ENCODE data around the gene PTGIR. TPM values are rescaled to one million over a fixed set of nuclear protein-coding genes. Genes with fewer than 3 reads are reported as not detected.

The PTGIR gene
- total and polyA plus RNA-seq, 4 donors = 7.8 to 37.0 (median 11.4) TPM

DNA sequence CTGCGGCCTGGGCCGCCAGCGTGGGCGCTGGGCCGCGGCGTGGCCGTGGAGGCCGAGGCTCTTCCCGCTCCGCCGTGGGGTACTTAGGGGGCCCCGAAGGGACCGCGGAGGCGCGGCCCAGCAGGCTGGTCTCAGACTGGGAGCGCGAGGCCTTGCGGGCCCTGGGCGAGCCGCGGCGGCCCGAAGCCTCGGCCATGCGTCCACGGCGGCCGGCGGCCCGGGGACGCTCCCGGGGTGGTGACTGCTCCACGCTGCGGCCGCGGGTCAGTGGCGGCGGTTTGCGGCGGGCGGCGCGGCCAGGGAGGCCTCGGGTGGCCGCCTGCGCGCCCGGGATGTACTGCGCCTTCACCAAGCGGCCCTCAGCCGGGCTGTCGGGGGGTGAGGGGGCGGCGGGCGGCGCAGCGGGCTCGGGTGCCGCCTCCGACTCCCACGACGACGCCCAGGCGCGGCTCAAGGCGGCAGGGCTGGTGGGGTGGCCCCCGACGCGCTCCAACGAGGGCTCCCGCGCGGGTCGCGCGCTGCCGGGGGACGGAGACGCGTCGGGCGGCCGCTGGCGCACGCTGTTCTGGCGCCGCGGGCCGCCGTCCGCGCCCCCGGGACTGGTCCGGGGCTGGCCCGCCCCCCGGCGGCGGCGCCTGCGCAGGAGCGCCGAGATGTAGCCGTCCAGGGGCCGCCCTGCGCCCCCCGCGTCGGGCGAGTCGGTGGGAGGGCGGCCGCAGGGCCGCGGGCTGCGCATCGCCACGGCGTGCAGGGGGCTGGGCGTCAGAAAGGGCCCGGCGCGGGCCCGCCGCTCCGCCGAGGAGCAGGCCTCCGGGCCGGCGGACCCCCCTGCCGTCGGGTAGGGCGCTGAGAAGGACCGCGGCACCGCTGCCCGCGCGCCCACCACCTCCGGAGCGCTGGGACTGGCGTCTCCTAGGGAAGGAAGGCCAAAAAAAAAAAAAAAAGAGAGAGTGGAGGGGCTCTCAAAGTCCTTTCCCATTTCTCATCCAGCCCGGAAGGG lies 24.4 kb upstream of the PTGIR start:
- peaks cover 0 to 25% (median 8%) of the 10 kb centered on the region in 4 donors for H3K36me3 ChIP-seq (ENCODE audit: control insufficient read depth in 4 of 4, insufficient read depth in 4 of 4, low read length in 4 of 4)
- H3K27me3 ChIP-seq (ENCODE audit: control insufficient read depth in 3 of 3, insufficient read depth in 3 of 3, low read length in 2 of 3) = peaks cover 0 to 22% (median 0%) of the 10 kb centered on the region in 3 donors
- TF ChIP-seq CTCF (IDR thresholded peaks at IDR 0.05; ENCODE audit: control extremely low read depth, extremely low read depth) = no peak
- H3K4me3 ChIP-seq = no peak overlapping the region
- H3K9me3 ChIP-seq (ENCODE audit: control insufficient read depth in 4 of 4, insufficient read depth in 3 of 4, low read length in 3 of 4) = peaks cover 0 to 12% (median 1%) of the 10 kb centered on the region in 4 donors
- no peak overlapping the region for H3K27ac ChIP-seq (ENCODE audit: low read depth in 1 of 2, low read length in 1 of 2)
- no peak for DNase-seq
- H3K4me1 ChIP-seq (ENCODE audit: control insufficient read depth in 5 of 5, insufficient read depth in 5 of 5, low read length in 5 of 5) = peaks cover 0 to 10% (median 3%) of the 10 kb centered on the region in 5 donors
- no peak for ATAC-seq (ENCODE audit: insufficient read depth, low FRiP score)
- WGBS, 2 donors = 23 to 30% methylated on average over 68 to 144 of the region's 144 CpGs
- no peak overlapping the region for H3K9ac ChIP-seq (ENCODE audit: insufficient read depth in 1 of 2, low read length in 2 of 2)

DNA sequence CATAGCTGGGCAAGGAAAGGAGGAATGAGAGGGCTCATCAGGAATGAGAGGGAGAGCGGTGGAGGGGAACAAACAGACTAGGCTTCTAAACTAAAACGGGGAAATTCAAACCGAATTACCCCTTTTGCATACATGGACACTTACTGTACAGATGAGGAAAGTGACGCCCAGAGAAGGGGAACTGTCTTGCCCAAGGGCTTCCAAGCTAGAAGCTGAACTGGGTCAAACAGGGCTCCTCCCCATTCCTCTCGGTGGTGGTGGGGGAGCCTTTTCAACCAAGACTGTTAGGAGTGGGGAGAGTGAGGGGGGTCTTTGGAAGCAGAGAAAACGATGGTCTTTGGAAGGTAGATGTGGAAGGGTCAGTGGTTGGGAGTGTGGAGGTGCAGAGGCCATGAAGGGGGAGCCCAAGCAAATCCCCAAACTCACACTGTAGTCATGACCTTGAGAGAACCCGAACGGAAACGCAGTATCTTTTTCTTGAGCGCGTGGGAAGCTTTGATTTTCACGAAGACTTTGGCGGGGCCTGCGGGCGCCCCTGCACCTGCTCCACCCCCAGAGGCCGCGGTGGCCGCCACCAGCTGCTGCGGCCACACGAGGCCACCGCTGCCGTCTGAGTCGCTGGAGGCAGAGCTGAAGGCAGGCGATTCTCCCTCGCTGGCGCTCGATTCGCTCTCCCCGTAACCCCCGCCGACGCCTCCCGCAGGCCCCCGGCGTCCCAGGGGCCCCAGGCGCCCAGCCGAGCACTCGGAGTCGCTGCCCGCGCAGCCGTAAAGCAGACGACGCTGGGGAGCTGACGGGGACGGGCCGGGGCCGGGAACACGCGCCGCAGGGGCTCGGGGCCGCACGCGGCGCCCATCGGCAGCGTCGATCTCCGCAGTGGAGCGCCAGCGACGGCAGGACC lies 23.4 kb upstream of the PTGIR start:
- H3K27ac ChIP-seq (ENCODE audit: low read depth in 1 of 2, low read length in 1 of 2) = no peak overlapping the region
- DNase-seq = no peak
- no peak overlapping the region for H3K4me3 ChIP-seq
- peaks cover 0 to 22% (median 0%) of the 10 kb centered on the region in 3 donors for H3K27me3 ChIP-seq (ENCODE audit: control insufficient read depth in 3 of 3, insufficient read depth in 3 of 3, low read length in 2 of 3)
- 30 to 35% methylated on average over 54 to 63 of the region's 63 CpGs for WGBS, 2 donors
- peaks cover 0 to 22% (median 8%) of the 10 kb centered on the region in 4 donors for H3K36me3 ChIP-seq (ENCODE audit: control insufficient read depth in 4 of 4, insufficient read depth in 4 of 4, low read length in 4 of 4)
- TF ChIP-seq CTCF (IDR thresholded peaks at IDR 0.05; ENCODE audit: control extremely low read depth, extremely low read depth) = no peak
- peaks cover 0 to 5% (median 3%) of the 10 kb centered on the region in 5 donors for H3K4me1 ChIP-seq (ENCODE audit: control insufficient read depth in 5 of 5, insufficient read depth in 5 of 5, low read length in 5 of 5)
- no peak overlapping the region for H3K9ac ChIP-seq (ENCODE audit: insufficient read depth in 1 of 2, low read length in 2 of 2)
- H3K9me3 ChIP-seq (ENCODE audit: control insufficient read depth in 4 of 4, insufficient read depth in 3 of 4, low read length in 3 of 4) = peaks cover 0 to 12% (median 1%) of the 10 kb centered on the region in 4 donors
- ATAC-seq (ENCODE audit: insufficient read depth, low FRiP score) = no peak

DNA sequence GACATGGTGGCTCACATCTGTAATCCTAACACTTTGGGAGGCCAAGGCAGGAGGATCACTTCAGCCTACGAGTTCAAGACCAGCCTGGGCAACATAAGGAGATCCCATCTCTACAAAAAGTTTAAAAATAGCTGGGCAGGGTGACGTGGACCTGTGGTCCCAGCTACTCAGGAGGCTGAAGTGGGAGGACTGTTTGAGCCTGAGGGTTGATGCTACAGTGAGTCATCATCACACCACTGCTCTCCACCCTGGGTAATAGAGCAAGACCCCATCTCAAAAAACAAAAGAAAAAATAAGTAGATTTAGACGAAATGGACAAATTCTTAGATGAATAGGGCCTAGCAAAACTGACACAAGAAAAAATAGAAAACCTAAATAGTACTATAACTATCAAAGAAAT lies 21.5 kb upstream of the PTGIR start:
- 74 to 88% methylated on average over 3 of the region's 3 CpGs for WGBS, 2 donors
- no peak for ATAC-seq (ENCODE audit: insufficient read depth, low FRiP score)
- H3K27me3 ChIP-seq (ENCODE audit: control insufficient read depth in 3 of 3, insufficient read depth in 3 of 3, low read length in 2 of 3) = peaks cover 0 to 22% (median 0%) of the 10 kb centered on the region in 3 donors
- H3K9me3 ChIP-seq (ENCODE audit: control insufficient read depth in 4 of 4, insufficient read depth in 3 of 4, low read length in 3 of 4) = peaks cover 0 to 12% (median 1%) of the 10 kb centered on the region in 4 donors
- no peak overlapping the region for H3K27ac ChIP-seq (ENCODE audit: low read depth in 1 of 2, low read length in 1 of 2)
- H3K36me3 ChIP-seq (ENCODE audit: control insufficient read depth in 4 of 4, insufficient read depth in 4 of 4, low read length in 4 of 4) = peaks cover 0 to 15% (median 8%) of the 10 kb centered on the region in 4 donors
- no peak overlapping the region for H3K9ac ChIP-seq (ENCODE audit: insufficient read depth in 1 of 2, low read length in 2 of 2)
- peaks cover 0 to 5% (median 3%) of the 10 kb centered on the region in 5 donors for H3K4me1 ChIP-seq (ENCODE audit: control insufficient read depth in 5 of 5, insufficient read depth in 5 of 5, low read length in 5 of 5)
- no peak for TF ChIP-seq CTCF (IDR thresholded peaks at IDR 0.05; ENCODE audit: control extremely low read depth, extremely low read depth)
- no peak for DNase-seq
- H3K4me3 ChIP-seq = no peak overlapping the region
